Kidney (tissue), 14 donors: ENCODE results near the gene CYP26A1. TPM values are rescaled to one million over a fixed set of nuclear protein-coding genes. Genes with fewer than 3 reads are reported as not detected.
A peak's percentile ranks its signal among the peaks of the same experiment; 100 is the strongest.

Source experiments
- DNase-seq, 5 donors: peaks; one replicate each; pipeline ENCODE4 v3.0.0-alpha.2; 2013 to 2020
- FAIRE-seq: peaks from 2 replicates; lab custom pipeline; 2012; peaks lifted over from hg19 to GRCh38; lab: Jason Lieb, UNC
- H3K27ac ChIP-seq, 2 donors: one replicate each; pipeline ENCODE4 v1.7.0; 2013; ENCODE audit warnings: low read depth in 2 of 2, low read length in 2 of 2, inconsistent platforms in 1 of 2
- H3K27me3 ChIP-seq: one replicate; pipeline ENCODE4 v1.7.1; 2013; ENCODE audit warnings: low read length, inconsistent platforms; ENCODE audit not compliant: control insufficient read depth, insufficient read depth
- H3K36me3 ChIP-seq, 3 donors: one replicate each; pipeline versions ENCODE4 v1.7.0 to v1.7.1; 2013; ENCODE audit warnings: low read length in 3 of 3, control low read depth in 1 of 3, inconsistent platforms in 1 of 3; ENCODE audit not compliant: insufficient read depth in 3 of 3, control insufficient read depth in 2 of 3
- H3K4me1 ChIP-seq, 3 donors: one replicate each; pipeline versions ENCODE4 v1.7.0 to v1.7.1; 2013; ENCODE audit warnings: low read length in 3 of 3, inconsistent platforms in 1 of 3, low read depth in 1 of 3; ENCODE audit not compliant: control insufficient read depth in 2 of 3, insufficient read depth in 2 of 3
- H3K4me3 ChIP-seq, 3 donors: one replicate each; pipeline versions ENCODE4 v1.7.0 to v1.8.1; 2013; ENCODE audit warnings: low read length in 3 of 3, control low read depth in 1 of 3, inconsistent platforms in 1 of 3
- H3K9ac ChIP-seq, 3 donors: one replicate each; pipeline versions ENCODE4 v1.7.0 to v1.7.1; 2013; ENCODE audit warnings: low read length in 3 of 3, control low read depth in 1 of 3, inconsistent platforms in 1 of 3
- H3K9me3 ChIP-seq, 3 donors: one replicate each; pipeline versions ENCODE4 v1.7.0 to v1.7.1; 2013; ENCODE audit warnings: low read length in 3 of 3, control low read depth in 1 of 3, inconsistent platforms in 1 of 3; ENCODE audit not compliant: control insufficient read depth in 2 of 3, insufficient read depth in 1 of 3
- intact Hi-C: fragments of 100-400 bp; cut with DNase I; formaldehyde crosslinking; loops from one replicate; pipeline ENCODE4 v1.11.1; 2022
- polyA plus RNA-seq: library from polyadenylated mRNA; stranded (reverse); fragments of 350-450 nt; fragmentation: Illumina TruSeq; extraction: RNeasy Lipid Tissue Mini Kit (QIAGEN cat#74804); gene quantifications from one replicate; pipeline ENCODE4 v1.2.3, GENCODE V29; 2014; ENCODE audit warnings: low read depth, low replicate concordance; ENCODE audit not compliant: insufficient read depth
- total RNA-seq: library from RNA; stranded (reverse); fragmentation: NEBNext Ultra II Directional; extraction: Animal tissue kit (Norgen Biotek cat#: 25700); gene quantifications from one replicate; pipeline ENCODE4 v1.2.1, GENCODE V29; 2021
- TF ChIP-seq, protein P1 (sequence below): IDR thresholded peaks from 3 replicates; pipeline ENCODE4 v1.5.1; 2012; ENCODE audit warnings: mild to moderate bottlenecking, moderate library complexity, borderline replicate concordance; ENCODE audit not compliant: insufficient read depth; ENCODE audit errors: extremely low read depth
- donor health status: control.
- donor health status: control.
- donor health status: control.
- donor health status: control.
- donor health status: control.
- donor health status: DM: yes; HTN: yes; CAD: no.
- donor health status: Normal renal cell carcinoma (clear cell type).

The CYP26A1 gene
- total and polyA plus RNA-seq, 2 donors from 2014 or later = 0.22 TPM; not detected in 1

- FAIRE-seq = no peak
- intact Hi-C loops = loop anchor here (10.0 kb wide), 1 partner anchor 184 kb away; no protein-coding TSS in a partner anchor
Observed at GRCh38 chr10:93110472-93111146, 36.9 kb downstream of the CYP26A1 start.

DNA sequence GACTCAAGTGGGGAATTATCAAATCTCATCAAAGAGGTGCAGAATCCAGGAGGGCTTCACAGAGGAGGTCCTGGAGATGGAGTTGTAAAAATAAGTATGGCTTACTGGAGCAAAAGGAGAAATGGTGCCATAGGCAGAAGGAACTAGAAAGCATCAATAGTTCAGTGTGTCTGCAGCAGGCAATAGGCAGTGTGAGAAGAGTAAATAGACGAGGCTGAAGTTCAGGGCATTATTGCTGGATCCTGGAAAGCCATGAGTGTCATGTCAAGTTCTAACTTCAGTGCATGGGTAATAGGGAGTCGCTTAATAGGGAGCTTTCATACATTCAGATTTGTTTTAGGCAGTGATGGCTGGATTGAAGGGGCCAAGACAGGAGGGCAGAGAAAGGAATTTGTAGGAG, 39.3 kb downstream of the CYP26A1 start:
- no peaks in the 10 kb centered on the region for H3K27me3 ChIP-seq
- no peak for FAIRE-seq
- no peaks in the 10 kb centered on the region for H3K4me1 ChIP-seq
- H3K27ac ChIP-seq = no peak overlapping the region
- no peak overlapping the region for H3K9ac ChIP-seq
- H3K36me3 ChIP-seq = no peaks in the 10 kb centered on the region
- DNase-seq = no peak
- intact Hi-C loops = loop anchor here (10.0 kb wide), 1 partner anchor 182 kb away; no protein-coding TSS in a partner anchor
- no peaks in the 10 kb centered on the region for H3K9me3 ChIP-seq
- TF ChIP-seq, protein P1, sequence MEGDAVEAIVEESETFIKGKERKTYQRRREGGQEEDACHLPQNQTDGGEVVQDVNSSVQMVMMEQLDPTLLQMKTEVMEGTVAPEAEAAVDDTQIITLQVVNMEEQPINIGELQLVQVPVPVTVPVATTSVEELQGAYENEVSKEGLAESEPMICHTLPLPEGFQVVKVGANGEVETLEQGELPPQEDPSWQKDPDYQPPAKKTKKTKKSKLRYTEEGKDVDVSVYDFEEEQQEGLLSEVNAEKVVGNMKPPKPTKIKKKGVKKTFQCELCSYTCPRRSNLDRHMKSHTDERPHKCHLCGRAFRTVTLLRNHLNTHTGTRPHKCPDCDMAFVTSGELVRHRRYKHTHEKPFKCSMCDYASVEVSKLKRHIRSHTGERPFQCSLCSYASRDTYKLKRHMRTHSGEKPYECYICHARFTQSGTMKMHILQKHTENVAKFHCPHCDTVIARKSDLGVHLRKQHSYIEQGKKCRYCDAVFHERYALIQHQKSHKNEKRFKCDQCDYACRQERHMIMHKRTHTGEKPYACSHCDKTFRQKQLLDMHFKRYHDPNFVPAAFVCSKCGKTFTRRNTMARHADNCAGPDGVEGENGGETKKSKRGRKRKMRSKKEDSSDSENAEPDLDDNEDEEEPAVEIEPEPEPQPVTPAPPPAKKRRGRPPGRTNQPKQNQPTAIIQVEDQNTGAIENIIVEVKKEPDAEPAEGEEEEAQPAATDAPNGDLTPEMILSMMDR = no peak
- H3K4me3 ChIP-seq = no peak overlapping the region

More at GRCh38 chr10:93110472-93111146, 36.9 kb downstream of the CYP26A1 start:
- no peak for DNase-seq
- H3K4me1 ChIP-seq = no peaks in the 10 kb centered on the region
- no peak overlapping the region for H3K27ac ChIP-seq
- H3K27me3 ChIP-seq = no peaks in the 10 kb centered on the region
- no peak overlapping the region for H3K9ac ChIP-seq
- no peaks in the 10 kb centered on the region for H3K36me3 ChIP-seq
- H3K4me3 ChIP-seq = no peak overlapping the region
- TF ChIP-seq, protein P1 = no peak
- no peaks in the 10 kb centered on the region for H3K9me3 ChIP-seq

DNA sequence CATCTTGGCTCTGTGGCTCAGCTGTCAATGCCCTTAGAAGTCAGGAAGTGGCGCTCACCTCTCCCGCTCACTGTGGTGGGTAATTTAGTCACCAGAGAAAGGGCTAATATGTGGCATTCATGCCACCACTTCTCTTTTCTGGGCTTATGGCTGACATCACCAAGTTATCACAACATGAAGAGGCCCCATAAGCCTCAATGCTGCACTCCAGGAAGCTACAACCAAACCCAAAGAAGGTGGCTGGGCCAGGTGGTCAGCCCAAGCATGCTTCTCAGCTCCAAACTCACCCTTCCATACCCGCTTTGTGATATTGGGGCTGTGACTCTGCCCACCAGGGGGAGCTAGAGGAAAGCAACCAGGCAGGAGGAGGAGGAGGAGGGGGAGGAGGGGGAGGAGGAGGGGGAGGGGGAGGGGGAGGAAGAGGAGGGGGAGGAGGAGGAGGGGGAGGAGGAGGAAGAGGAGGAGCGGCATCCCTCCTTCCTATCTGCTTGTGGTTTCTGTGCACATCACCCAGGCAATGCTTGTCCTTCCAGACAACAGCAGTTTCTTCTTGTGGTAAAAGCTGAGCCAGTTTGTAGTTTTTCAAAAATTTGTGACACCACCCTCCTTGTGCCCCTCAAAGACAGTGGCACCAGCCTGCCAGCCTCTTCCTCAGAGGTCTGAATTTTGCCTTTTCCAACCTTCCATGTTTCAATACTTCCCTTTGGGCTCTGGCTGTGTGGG, 42.1 kb downstream of the CYP26A1 start:
- Histone ChIP-seq H3K27me3 (no peaks in the 10 kb centered on the region), H3K27ac (no peak overlapping the region), H3K36me3 (no peaks in the 10 kb centered on the region), H3K4me1 (no peaks in the 10 kb centered on the region), H3K9ac (no peak overlapping the region), H3K4me3 (no peak overlapping the region), H3K9me3 (no peaks in the 10 kb centered on the region)
- no peak for FAIRE-seq
- intact Hi-C loops = loop anchor here (10.0 kb wide), 1 partner anchor 179 kb away; no protein-coding TSS in a partner anchor
- DNase-seq = peak in 4 of 5 donors; percentile 34 to 52 (median 40)
- TF ChIP-seq, protein P1 = peak; percentile 61
